WTC11 (cell line): ENCODE results near the gene NBAS. TPM values are rescaled to one million over a fixed set of nuclear protein-coding genes. Genes with fewer than 3 reads are reported as not detected.

ENCODE experiments used
- ATAC-seq: fragments of 200-7000 bp; cut with Tn5 transposase; 2 replicates; pipeline ENCODE4 v1.10.0; 2021; ENCODE audit warnings: mild to moderate bottlenecking, moderate library complexity
- CTCF ChIA-PET: fragments of 300-600 bp; sonication (Branson Sonifier 250); formaldehyde crosslinking; loops from one replicate; lab custom pipeline; 2021; ENCODE audit warnings: antibody characterized with exemption; lab: Charles Lee
- POLR2A ChIA-PET: fragments of 350-600 bp; sonication (Branson Sonifier 250); formaldehyde crosslinking; loops from one replicate; lab custom pipeline; 2021; ENCODE audit warnings: antibody characterized with exemption; lab: Charles Lee
- DNase-seq: peaks from one replicate; pipeline ENCODE4 v3.0.0; 2021; ENCODE audit warnings: low spot score
- H3K27ac Mint-ChIP-seq: 2 replicates; pipeline ENCODE4 v1.8.0; 2021; ENCODE audit warnings: mixed read lengths
- H3K27me3 Mint-ChIP-seq: 2 replicates; pipeline ENCODE4 v1.8.0; 2021; ENCODE audit warnings: low read depth, mild to moderate bottlenecking, moderate library complexity, mixed read lengths
- H3K36me3 Mint-ChIP-seq: 2 replicates; pipeline ENCODE4 v1.8.0; 2021; ENCODE audit warnings: mixed read lengths
- H3K4me1 Mint-ChIP-seq: 2 replicates; pipeline ENCODE4 v1.8.0; 2022; ENCODE audit warnings: mixed read lengths
- H3K4me3 Mint-ChIP-seq: 2 replicates; pipeline ENCODE4 v1.8.0; 2021; ENCODE audit warnings: mild to moderate bottlenecking, moderate library complexity, mixed read lengths
- H3K9me3 Mint-ChIP-seq: 2 replicates; pipeline ENCODE4 v1.8.0; 2021; ENCODE audit warnings: mixed read lengths
- AFF4 ChIP-seq: sonication (generic); formaldehyde crosslinking; IDR thresholded peaks from 2 replicates; pipeline ENCODE4 v1.8.1; 2023; ENCODE audit warnings: mild to moderate bottlenecking, missing genetic modification reagents, borderline replicate concordance
- AR ChIP-seq: fragments of 250-450 bp; sonication (Bioruptor Pico); IDR thresholded peaks from 2 replicates; pipeline ENCODE4 v1.9.0; 2021; ENCODE audit warnings: mild to moderate bottlenecking
- ATF3 ChIP-seq: sonication (generic); formaldehyde crosslinking; conservative IDR thresholded peaks from 2 replicates; pipeline ENCODE4 v1.8.1; 2022; ENCODE audit warnings: mild to moderate bottlenecking, missing genetic modification reagents
- CREB1 ChIP-seq: sonication (generic); formaldehyde crosslinking; IDR thresholded peaks from 2 replicates; pipeline ENCODE4 v1.8.0; 2023; ENCODE audit warnings: mild to moderate bottlenecking, missing genetic modification reagents
- CTCF ChIP-seq: fragments of 200-600 bp; IDR thresholded peaks from 2 replicates; pipeline ENCODE4 v1.8.0; 2022; ENCODE audit warnings: antibody characterized with exemption
- E2F1 ChIP-seq: sonication (generic); formaldehyde crosslinking; IDR thresholded peaks from 2 replicates; pipeline ENCODE4 v1.8.0; 2022; ENCODE audit warnings: mild to moderate bottlenecking, missing genetic modification reagents
- E2F5 ChIP-seq: sonication (generic); formaldehyde crosslinking; IDR thresholded peaks from 2 replicates; pipeline ENCODE4 v1.8.1; 2022; ENCODE audit warnings: mild to moderate bottlenecking, moderate library complexity, missing genetic modification reagents
- ETV6 ChIP-seq: sonication (generic); formaldehyde crosslinking; IDR thresholded peaks from 2 replicates; pipeline ENCODE4 v1.8.1; 2022; ENCODE audit warnings: mild to moderate bottlenecking, missing genetic modification reagents
- FOXP1 ChIP-seq: sonication (generic); formaldehyde crosslinking; IDR thresholded peaks from 2 replicates; pipeline ENCODE4 v1.8.0; 2022; ENCODE audit warnings: missing genetic modification reagents, mild to moderate bottlenecking, moderate library complexity, borderline replicate concordance
- HMGA2 ChIP-seq: fragments of 250-450 bp; sonication (Bioruptor Pico); IDR thresholded peaks from 2 replicates; pipeline ENCODE4 v1.4.0; 2021; ENCODE audit warnings: mild to moderate bottlenecking, moderate library complexity
- MLX ChIP-seq: sonication (generic); formaldehyde crosslinking; IDR thresholded peaks from 2 replicates; pipeline ENCODE4 v1.8.1; 2023; ENCODE audit warnings: mild to moderate bottlenecking, missing genetic modification reagents, moderate library complexity
- NFATC4 ChIP-seq: fragments of 250-450 bp; sonication (Bioruptor Pico); IDR thresholded peaks from 2 replicates; pipeline ENCODE4 v1.9.0; 2021; ENCODE audit warnings: mild to moderate bottlenecking
- RELA ChIP-seq: sonication (generic); formaldehyde crosslinking; IDR thresholded peaks from 2 replicates; pipeline ENCODE4 v1.8.1; 2022; ENCODE audit warnings: missing genetic modification reagents, mild to moderate bottlenecking, borderline replicate concordance
- RORB ChIP-seq: fragments of 250-450 bp; sonication (Bioruptor Pico); IDR thresholded peaks from 2 replicates; pipeline ENCODE4 v1.9.0; 2021; ENCODE audit warnings: mild to moderate bottlenecking
- TEAD4 ChIP-seq: sonication (generic); formaldehyde crosslinking; IDR thresholded peaks from 2 replicates; pipeline ENCODE4 v1.8.0; 2022; ENCODE audit warnings: mild to moderate bottlenecking, missing genetic modification reagents
- USF2 ChIP-seq: sonication (generic); formaldehyde crosslinking; IDR thresholded peaks from 2 replicates; pipeline ENCODE4 v1.8.1; 2023; ENCODE audit warnings: mild to moderate bottlenecking, missing genetic modification reagents, moderate library complexity
- ZBTB21 ChIP-seq: sonication (generic); formaldehyde crosslinking; IDR thresholded peaks from 2 replicates; pipeline ENCODE4 v1.8.1; 2023; ENCODE audit warnings: mild to moderate bottlenecking, missing genetic modification reagents, borderline replicate concordance
- ZNF121 ChIP-seq: sonication (generic); formaldehyde crosslinking; IDR thresholded peaks from 2 replicates; pipeline ENCODE4 v1.8.0; 2023; ENCODE audit warnings: missing genetic modification reagents
- ZNF281 ChIP-seq: sonication (generic); formaldehyde crosslinking; IDR thresholded peaks from 2 replicates; pipeline ENCODE4 v1.8.0; 2023; ENCODE audit warnings: mild to moderate bottlenecking, missing genetic modification reagents
- ZNF416 ChIP-seq: fragments of 250-450 bp; sonication (Bioruptor Pico); IDR thresholded peaks from 2 replicates; pipeline ENCODE4 v1.9.0; 2021; ENCODE audit warnings: mild to moderate bottlenecking, inconsistent platforms
- total RNA-seq: library from RNA; stranded (reverse); gene quantifications from 3 replicates; pipeline ENCODE4 v1.2.3, GENCODE V29; 2021

The NBAS gene
- total RNA-seq, 1 experiment from 2014 or later: 32.3 TPM

- POLR2A ChIA-PET: no interaction called here
- CTCF ChIA-PET: no interaction called here
- Mint-ChIP-seq H3K27me3 (peaks cover 4% of the 10 kb centered on the region; the same call in 1 of the 2 replicates), H3K4me3 (no peak overlapping the region), H3K4me1 (peaks cover 10% of the 10 kb centered on the region), H3K27ac (no peak overlapping the region), H3K9me3 (peaks cover 14% of the 10 kb centered on the region), H3K36me3 (no peaks in the 10 kb centered on the region)
- TF ChIP-seq E2F5 (CRISPR knock-in tag): no peak
- no peak for TF ChIP-seq ZNF121 (CRISPR knock-in tag)
- no peak for TF ChIP-seq ZNF281 (CRISPR knock-in tag)
- TF ChIP-seq AR (CRISPR knock-in tag): no peak
- no peak for TF ChIP-seq TEAD4
- TF ChIP-seq CREB1: no peak
- no peak for TF ChIP-seq AFF4
- no peak for TF ChIP-seq ZBTB21 (CRISPR knock-in tag)
- TF ChIP-seq MLX: no peak
- no peak for TF ChIP-seq HMGA2 (CRISPR knock-in tag)
- no peak for TF ChIP-seq ETV6 (CRISPR knock-in tag)
- no peak for TF ChIP-seq ATF3 (CRISPR knock-in tag)
- TF ChIP-seq RORB (CRISPR knock-in tag): no peak
- TF ChIP-seq E2F1 (CRISPR knock-in tag): no peak
- TF ChIP-seq FOXP1: no peak
- no peak for TF ChIP-seq RELA (CRISPR knock-in tag)
- no peak for TF ChIP-seq ZNF416 (CRISPR knock-in tag)
- TF ChIP-seq CTCF: no peak
- no peak for TF ChIP-seq NFATC4 (CRISPR knock-in tag)
- TF ChIP-seq USF2: no peak
- ATAC-seq (no peak), DNase-seq (no peak)
Measured at GRCh38 chr2:15582710-15583357, 21.7 kb upstream of the NBAS start.
